ENCODE measurements around the gene NME1.

- TF ChIP-seq CTCF (optimal IDR thresholded peaks at IDR 0.05 in 1 of 3, IDR thresholded peaks at IDR 0.05 in 1 of 3, conservative IDR thresholded peaks at IDR 0.05 in 1 of 3; ENCODE audit: extremely low read depth in 1 of 3, insufficient read depth in 2 of 3, low read length in 3 of 3) (no peak), EZH2 (IDR thresholded peaks at IDR 0.05; ENCODE audit: low read length) (no peak)
These were observed 11.7 kb downstream of the NME1 start for GRCh38 chr17:51164911-51165679.

Data from keratinocyte (primary cell).